IMR-90 (cell line): ENCODE data around the gene ADGRL3.

ENCODE experiments used
- CEBPB ChIP-seq: IDR thresholded peaks from 2 replicates; pipeline ENCODE4 v1.6.1; 2012; ENCODE audit warnings: low read depth, low read length, improper control_type of control experiment
- CHD1 ChIP-seq: IDR thresholded peaks from 2 replicates; pipeline ENCODE4 v1.6.1; 2012; ENCODE audit warnings: low read depth, low read length, improper control_type of control experiment
- FOS ChIP-seq: fragments of 150-350 bp; IDR thresholded peaks from 2 replicates; pipeline ENCODE4 v1.6.1; 2016; ENCODE audit warnings: low read depth, low read length
- MAFK ChIP-seq: IDR thresholded peaks from 2 replicates; pipeline ENCODE4 v1.6.1; 2012; ENCODE audit warnings: low read depth, low read length, improper control_type of control experiment
- MAZ ChIP-seq: IDR thresholded peaks from 2 replicates; pipeline ENCODE4 v1.6.1; 2012; ENCODE audit warnings: low read depth, mild to moderate bottlenecking, low read length, improper control_type of control experiment, moderate library complexity, borderline replicate concordance
- NFE2L2 ChIP-seq: fragments of 150-350 bp; IDR thresholded peaks from 2 replicates; pipeline ENCODE4 v1.6.1; 2016; ENCODE audit warnings: low read depth, mild to moderate bottlenecking, low read length
- POLR2A ChIP-seq: IDR thresholded peaks from 2 replicates; pipeline ENCODE4 v1.6.1; 2012; ENCODE audit warnings: mild to moderate bottlenecking, low read depth, low read length
- RAD21 ChIP-seq: IDR thresholded peaks from 2 replicates; pipeline ENCODE4 v1.6.1; 2012; ENCODE audit warnings: low read length, improper control_type of control experiment
- RCOR1 ChIP-seq: IDR thresholded peaks from 2 replicates; pipeline ENCODE4 v1.6.1; 2012; ENCODE audit warnings: mild to moderate bottlenecking, low read length, improper control_type of control experiment; ENCODE audit not compliant: insufficient replicate concordance
- SMC3 ChIP-seq: fragments of 150-350 bp; IDR thresholded peaks from 2 replicates; pipeline ENCODE4 v1.6.1; 2016; ENCODE audit warnings: low read depth, mild to moderate bottlenecking, antibody characterized with exemption, low read length, moderate library complexity
- TF ChIP-seq, protein P1 (sequence below): conservative IDR thresholded peaks from 2 replicates; pipeline ENCODE4 v1.5.1; 2012; ENCODE audit warnings: mild to moderate bottlenecking, low read depth, low read length, improper control_type of control experiment

DNA sequence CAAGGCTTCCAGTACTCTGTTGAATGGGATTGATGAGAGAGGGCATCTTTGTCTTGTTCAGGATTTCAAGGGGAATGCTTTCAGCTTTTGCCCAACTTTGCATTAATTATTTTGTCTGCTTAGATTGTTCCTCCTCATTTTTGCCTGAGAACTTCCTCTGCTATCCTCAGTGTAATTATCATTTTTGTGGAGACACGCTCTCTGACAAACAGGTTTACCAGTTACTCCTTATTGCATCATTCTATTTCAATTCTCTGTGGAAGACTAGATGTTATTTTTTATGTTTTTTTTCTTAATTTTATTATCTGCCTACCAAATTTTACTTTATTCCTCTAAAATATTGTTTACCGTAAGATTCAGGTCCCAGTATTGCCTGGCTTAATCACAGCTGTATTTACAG lies 349.2 kb downstream of the ADGRL3 start:
- TF ChIP-seq, protein P1, sequence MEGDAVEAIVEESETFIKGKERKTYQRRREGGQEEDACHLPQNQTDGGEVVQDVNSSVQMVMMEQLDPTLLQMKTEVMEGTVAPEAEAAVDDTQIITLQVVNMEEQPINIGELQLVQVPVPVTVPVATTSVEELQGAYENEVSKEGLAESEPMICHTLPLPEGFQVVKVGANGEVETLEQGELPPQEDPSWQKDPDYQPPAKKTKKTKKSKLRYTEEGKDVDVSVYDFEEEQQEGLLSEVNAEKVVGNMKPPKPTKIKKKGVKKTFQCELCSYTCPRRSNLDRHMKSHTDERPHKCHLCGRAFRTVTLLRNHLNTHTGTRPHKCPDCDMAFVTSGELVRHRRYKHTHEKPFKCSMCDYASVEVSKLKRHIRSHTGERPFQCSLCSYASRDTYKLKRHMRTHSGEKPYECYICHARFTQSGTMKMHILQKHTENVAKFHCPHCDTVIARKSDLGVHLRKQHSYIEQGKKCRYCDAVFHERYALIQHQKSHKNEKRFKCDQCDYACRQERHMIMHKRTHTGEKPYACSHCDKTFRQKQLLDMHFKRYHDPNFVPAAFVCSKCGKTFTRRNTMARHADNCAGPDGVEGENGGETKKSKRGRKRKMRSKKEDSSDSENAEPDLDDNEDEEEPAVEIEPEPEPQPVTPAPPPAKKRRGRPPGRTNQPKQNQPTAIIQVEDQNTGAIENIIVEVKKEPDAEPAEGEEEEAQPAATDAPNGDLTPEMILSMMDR = no peak
- TF ChIP-seq RAD21 = no peak
- no peak for TF ChIP-seq POLR2A
- TF ChIP-seq MAFK = no peak
- no peak for TF ChIP-seq FOS
- TF ChIP-seq MAZ = no peak
- TF ChIP-seq CHD1 = no peak
- TF ChIP-seq NFE2L2 = no peak
- TF ChIP-seq RCOR1 = no peak
- no peak for TF ChIP-seq SMC3
- TF ChIP-seq CEBPB = peak; percentile 34; the same call in 1 of the 2 replicates
